SU-DHL-6 (cell line): ENCODE measurements around the gene MEIS3.

Source experiments
- H2AFZ ChIP-seq: fragments of 200-600 bp; sonication (generic); 2 replicates; pipeline ENCODE4 v1.6.1; 2014; ENCODE audit warnings: low read depth, mild to moderate bottlenecking, moderate library complexity, mixed read lengths, antibody characterized with exemption, low read length; ENCODE audit not compliant: severe bottlenecking
- H3F3A ChIP-seq: fragments of 200-600 bp; shearing (Covaris generic); 2 replicates; pipeline ENCODE4 v1.6.0; 2016; ENCODE audit warnings: antibody characterized with exemption, mild to moderate bottlenecking; ENCODE audit not compliant: insufficient read depth
- H3K27ac ChIP-seq: fragments of 200-600 bp; sonication (generic); 2 replicates; pipeline ENCODE4 v1.5.1; 2016; ENCODE audit warnings: low read depth, mild to moderate bottlenecking, low read length, moderate library complexity, mixed read lengths
- H3K27me3 ChIP-seq: fragments of 200-600 bp; sonication (generic), shearing (Covaris generic); 2 replicates; pipeline ENCODE4 v1.6.0; 2014; ENCODE audit warnings: mild to moderate bottlenecking, low read length
- H3K36me3 ChIP-seq: fragments of 200-600 bp; sonication (generic); 2 replicates; pipeline ENCODE4 v1.6.1; 2014; ENCODE audit warnings: mild to moderate bottlenecking, low read length, mixed read lengths
- H3K4me2 ChIP-seq: fragments of 300-600, 200-600 bp; shearing (Covaris generic), sonication (generic); 2 replicates; pipeline ENCODE4 v1.6.0; 2014; ENCODE audit warnings: low read length, low read depth, mild to moderate bottlenecking; ENCODE audit not compliant: poor library complexity, severe bottlenecking
- H3K4me3 ChIP-seq: fragments of 200-600 bp; sonication (generic); 2 replicates; pipeline ENCODE4 v1.5.1; 2014; ENCODE audit warnings: antibody characterized with exemption, low read length, mild to moderate bottlenecking, mixed read lengths; ENCODE audit not compliant: insufficient read depth, poor library complexity, severe bottlenecking
- H3K79me2 ChIP-seq: fragments of 200-600 bp; sonication (generic); 2 replicates; pipeline ENCODE4 v1.6.1; 2014; ENCODE audit warnings: mild to moderate bottlenecking, low read length, moderate library complexity; ENCODE audit not compliant: insufficient read depth
- H3K9ac ChIP-seq: fragments of 200-600 bp; sonication (generic); 2 replicates; pipeline ENCODE4 v1.7.0; 2014; ENCODE audit warnings: mild to moderate bottlenecking, low read length
- H3K9me2 ChIP-seq: fragments of 200-600 bp; sonication (generic); replicated peaks from 2 replicates; pipeline ENCODE4 v1.6.1; 2014; ENCODE audit warnings: low read length; ENCODE audit not compliant: insufficient read depth
- H3K9me3 ChIP-seq: fragments of 200-600 bp; sonication (generic); 2 replicates; pipeline ENCODE4 v1.6.1; 2014; ENCODE audit warnings: low read length, mixed read lengths; ENCODE audit not compliant: insufficient read depth
- H4K20me1 ChIP-seq: fragments of 200-600 bp; sonication (generic); 2 replicates; pipeline ENCODE4 v1.6.1; 2014; ENCODE audit warnings: low read depth, mild to moderate bottlenecking, antibody characterized with exemption, low read length, moderate library complexity, mixed read lengths
- CTCF ChIP-seq: fragments of 200-600 bp; sonication (generic); IDR thresholded peaks from one replicate; pipeline ENCODE4 v1.5.1; 2017; ENCODE audit warnings: antibody characterized with exemption, mild to moderate bottlenecking, low read length, moderate library complexity; ENCODE audit not compliant: insufficient read depth, poor library complexity, severe bottlenecking
- EZH2phosphoT487 ChIP-seq: fragments of 200-600 bp; sonication (generic), shearing (Covaris generic); conservative IDR thresholded peaks from 2 replicates; pipeline ENCODE4 v1.6.1; 2018; ENCODE audit warnings: mild to moderate bottlenecking, antibody characterized with exemption, low read length, moderate library complexity, mixed read lengths

Gene MEIS3

GRCh38 chr19:47443331-47443730 lies 24.0 kb upstream of the MEIS3 start:
- no peak for TF ChIP-seq EZH2phosphoT487
- no peak for TF ChIP-seq CTCF
- H3K9ac ChIP-seq, result no peak overlapping the region
- H2AFZ ChIP-seq, result no peak overlapping the region
- H3K27me3 ChIP-seq, result no peaks in the 10 kb centered on the region
- no peaks in the 10 kb centered on the region for H3F3A ChIP-seq
- no peaks in the 10 kb centered on the region for H4K20me1 ChIP-seq
- H3K9me3 ChIP-seq, result no peaks in the 10 kb centered on the region
- H3K4me2 ChIP-seq, result no peak overlapping the region
- H3K79me2 ChIP-seq, result no peaks in the 10 kb centered on the region
- H3K9me2 ChIP-seq, result no peaks in the 10 kb centered on the region
- H3K36me3 ChIP-seq, result no peaks in the 10 kb centered on the region
- H3K4me3 ChIP-seq, result no peak overlapping the region
- no peak overlapping the region for H3K27ac ChIP-seq

- Histone ChIP-seq H3K4me3 (no peak overlapping the region), H3K9ac (no peak overlapping the region), H4K20me1 (no peaks in the 10 kb centered on the region), H3K4me2 (no peak overlapping the region), H2AFZ (no peak overlapping the region), H3K79me2 (no peaks in the 10 kb centered on the region), H3K27ac (no peak overlapping the region), H3K36me3 (no peaks in the 10 kb centered on the region), H3K9me2 (no peaks in the 10 kb centered on the region), H3F3A (no peaks in the 10 kb centered on the region), H3K9me3 (no peaks in the 10 kb centered on the region), H3K27me3 (no peaks in the 10 kb centered on the region)
- TF ChIP-seq EZH2phosphoT487, result no peak
- TF ChIP-seq CTCF, result no peak
Measured at GRCh38 chr19:47438793-47439220, 19.5 kb upstream of the MEIS3 start.

- H3F3A ChIP-seq, result no peaks in the 10 kb centered on the region
- TF ChIP-seq CTCF (no peak), EZH2phosphoT487 (no peak)
- H3K9ac ChIP-seq, result no peak overlapping the region
- no peak overlapping the region for H2AFZ ChIP-seq
- no peaks in the 10 kb centered on the region for H3K9me2 ChIP-seq
- H3K9me3 ChIP-seq, result no peaks in the 10 kb centered on the region
- H3K79me2 ChIP-seq, result no peaks in the 10 kb centered on the region
- no peak overlapping the region for H3K4me3 ChIP-seq
- no peak overlapping the region for H3K4me2 ChIP-seq
- H4K20me1 ChIP-seq, result no peaks in the 10 kb centered on the region
- H3K27me3 ChIP-seq, result no peaks in the 10 kb centered on the region
- H3K36me3 ChIP-seq, result no peaks in the 10 kb centered on the region
- H3K27ac ChIP-seq, result no peak overlapping the region
Measured at GRCh38 chr19:47437500-47437899, 18.2 kb upstream of the MEIS3 start.
